BE2C (cell line): ENCODE measurements around the gene PCDH15.

Source experiments
- DNase-seq: peaks from one replicate; pipeline ENCODE4 v3.0.0-alpha.2; 2020
- H3K27me3 ChIP-seq: fragments of 250-450 bp; sonication (Bioruptor Pico); 2 replicates; pipeline ENCODE4 v1.5.1; 2020; ENCODE audit warnings: mild to moderate bottlenecking
- H3K36me3 ChIP-seq: fragments of 250-450 bp; sonication (Bioruptor Pico); 2 replicates; pipeline ENCODE4 v1.5.1; 2020; ENCODE audit warnings: mild to moderate bottlenecking
- H3K4me1 ChIP-seq: fragments of 250-450 bp; sonication (Bioruptor Pico); 2 replicates; pipeline ENCODE4 v1.5.1; 2020
- H3K4me3 ChIP-seq: 2 replicates; pipeline ENCODE4 v1.5.1; 2011; ENCODE audit warnings: low read depth, low read length
- H3K9me3 ChIP-seq: fragments of 250-450 bp; sonication (Bioruptor Pico); 2 replicates; pipeline ENCODE4 v1.5.1; 2020
- CTCF ChIP-seq: IDR thresholded peaks from 2 replicates; pipeline ENCODE4 v1.5.1; 2012; ENCODE audit warnings: mild to moderate bottlenecking, low read depth, low read length

The PCDH15 gene

GRCh38 chr10:54487743-54488142 lies 313.3 kb downstream of the PCDH15 start:
- H3K4me3 ChIP-seq: no peak overlapping the region
- TF ChIP-seq CTCF: no peak
- no peak for DNase-seq
- no peaks in the 10 kb centered on the region for H3K27me3 ChIP-seq
- no peaks in the 10 kb centered on the region for H3K36me3 ChIP-seq
- H3K4me1 ChIP-seq: no peaks in the 10 kb centered on the region
- no peaks in the 10 kb centered on the region for H3K9me3 ChIP-seq

- H3K27me3 ChIP-seq: no peaks in the 10 kb centered on the region
- no peak for DNase-seq
- no peak for TF ChIP-seq CTCF
- H3K36me3 ChIP-seq: no peaks in the 10 kb centered on the region
- no peaks in the 10 kb centered on the region for H3K9me3 ChIP-seq
- H3K4me3 ChIP-seq: no peak overlapping the region
- H3K4me1 ChIP-seq: no peaks in the 10 kb centered on the region
Measured at GRCh38 chr10:54485971-54486370, 315.1 kb downstream of the PCDH15 start.

- Histone ChIP-seq H3K4me3 (no peak overlapping the region), H3K4me1 (no peaks in the 10 kb centered on the region), H3K27me3 (no peaks in the 10 kb centered on the region), H3K36me3 (no peaks in the 10 kb centered on the region), H3K9me3 (no peaks in the 10 kb centered on the region)
- DNase-seq: no peak
- TF ChIP-seq CTCF: no peak
Measured at GRCh38 chr10:54484186-54484585, 316.8 kb downstream of the PCDH15 start.

- H3K4me1 ChIP-seq: no peaks in the 10 kb centered on the region
- no peak overlapping the region for H3K4me3 ChIP-seq
- DNase-seq: no peak
- no peak for TF ChIP-seq CTCF
- H3K9me3 ChIP-seq: no peaks in the 10 kb centered on the region
- H3K27me3 ChIP-seq: no peaks in the 10 kb centered on the region
- H3K36me3 ChIP-seq: no peaks in the 10 kb centered on the region
Measured at GRCh38 chr10:54478601-54479000, 322.4 kb downstream of the PCDH15 start.

- H3K4me1 ChIP-seq: no peaks in the 10 kb centered on the region
- no peak for TF ChIP-seq CTCF
Measured at GRCh38 chr10:54477738-54478137, 323.3 kb downstream of the PCDH15 start.

GRCh38 chr10:54470324-54470631 lies 330.8 kb downstream of the PCDH15 start:
- Histone ChIP-seq H3K9me3 (no peaks in the 10 kb centered on the region), H3K4me3 (no peak overlapping the region), H3K36me3 (no peaks in the 10 kb centered on the region), H3K27me3 (no peaks in the 10 kb centered on the region), H3K4me1 (no peaks in the 10 kb centered on the region)
- no peak for DNase-seq
- TF ChIP-seq CTCF: no peak

More at GRCh38 chr10:54477738-54478137, 323.3 kb downstream of the PCDH15 start:
- Histone ChIP-seq H3K4me3 (no peak overlapping the region), H3K9me3 (no peaks in the 10 kb centered on the region), H3K27me3 (no peaks in the 10 kb centered on the region), H3K36me3 (no peaks in the 10 kb centered on the region)
- DNase-seq: no peak
